Measurements from ENCODE around the gene PSAP. TPM values are rescaled to one million over a fixed set of nuclear protein-coding genes. Genes with fewer than 3 reads are reported as not detected.
A peak's percentile ranks its signal among the peaks of the same experiment; 100 is the strongest.

The PSAP gene
- total RNA-seq, 1 experiment from 2014 or later: 397 TPM

GRCh38 chr10:71893258-71893815 is 42.3 kb upstream of the PSAP start (continued):
- TF ChIP-seq AFF4 (CRISPR knock-in tag; IDR thresholded peaks at IDR 0.05; ENCODE audit: borderline replicate concordance): no peak

DNA sequence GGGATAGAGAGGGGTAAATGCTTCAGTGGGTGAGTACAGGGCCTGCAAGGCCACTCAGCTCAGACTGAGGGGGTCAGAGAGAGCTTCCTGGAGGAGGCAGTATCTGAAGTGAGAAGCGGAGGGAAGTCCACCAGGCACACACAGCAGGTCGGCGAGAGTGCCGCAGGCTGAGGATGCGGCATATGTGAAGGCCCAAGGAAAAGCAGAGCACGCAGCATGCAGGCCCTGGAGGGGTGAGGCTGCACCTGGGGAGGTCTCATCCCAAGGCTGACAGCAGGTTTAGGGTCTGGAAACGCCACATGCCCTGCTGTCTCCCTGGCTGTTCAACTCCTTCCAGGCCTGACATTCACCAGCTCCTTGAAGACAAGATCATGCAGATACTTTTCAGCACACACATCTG is 40.4 kb upstream of the PSAP start:
- H3K36me3 Mint-ChIP-seq: no peaks in the 10 kb centered on the region
- H3K9me3 Mint-ChIP-seq: no peaks in the 10 kb centered on the region
- no peak for TF ChIP-seq ATF3 (CRISPR knock-in tag; conservative IDR thresholded peaks at IDR 0.05)
- TF ChIP-seq HMGA2 (CRISPR knock-in tag; IDR thresholded peaks at IDR 0.05): no peak
- TF ChIP-seq ZNF425 (CRISPR knock-in tag; conservative IDR thresholded peaks at IDR 0.05): no peak
- TF ChIP-seq NFE2L1 (CRISPR knock-in tag; IDR thresholded peaks at IDR 0.05): no peak
- TF ChIP-seq, protein P1, sequence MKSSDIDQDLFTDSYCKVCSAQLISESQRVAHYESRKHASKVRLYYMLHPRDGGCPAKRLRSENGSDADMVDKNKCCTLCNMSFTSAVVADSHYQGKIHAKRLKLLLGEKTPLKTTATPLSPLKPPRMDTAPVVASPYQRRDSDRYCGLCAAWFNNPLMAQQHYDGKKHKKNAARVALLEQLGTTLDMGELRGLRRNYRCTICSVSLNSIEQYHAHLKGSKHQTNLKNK (CRISPR knock-in tag; IDR thresholded peaks at IDR 0.05): no peak
- TF ChIP-seq EMX1 (CRISPR knock-in tag; IDR thresholded peaks at IDR 0.05): no peak
- no peak for ATAC-seq
- peaks cover 9% of the 10 kb centered on the region for H3K4me1 Mint-ChIP-seq
- no peak overlapping the region for H3K27ac Mint-ChIP-seq
- H3K27me3 Mint-ChIP-seq (ENCODE audit: low read depth): peaks cover 44% of the 10 kb centered on the region
- ChIA-PET POLR2A (no interaction called here), CTCF (interaction anchor here (0.6 to 1.7 kb wide), 3 partner anchors 54 to 157 kb away, joined by 3 to 5 read pairs (median 5); no protein-coding TSS in a partner anchor)
- no peak overlapping the region for H3K4me3 Mint-ChIP-seq
- DNase-seq (ENCODE audit: low spot score): no peak

DNA sequence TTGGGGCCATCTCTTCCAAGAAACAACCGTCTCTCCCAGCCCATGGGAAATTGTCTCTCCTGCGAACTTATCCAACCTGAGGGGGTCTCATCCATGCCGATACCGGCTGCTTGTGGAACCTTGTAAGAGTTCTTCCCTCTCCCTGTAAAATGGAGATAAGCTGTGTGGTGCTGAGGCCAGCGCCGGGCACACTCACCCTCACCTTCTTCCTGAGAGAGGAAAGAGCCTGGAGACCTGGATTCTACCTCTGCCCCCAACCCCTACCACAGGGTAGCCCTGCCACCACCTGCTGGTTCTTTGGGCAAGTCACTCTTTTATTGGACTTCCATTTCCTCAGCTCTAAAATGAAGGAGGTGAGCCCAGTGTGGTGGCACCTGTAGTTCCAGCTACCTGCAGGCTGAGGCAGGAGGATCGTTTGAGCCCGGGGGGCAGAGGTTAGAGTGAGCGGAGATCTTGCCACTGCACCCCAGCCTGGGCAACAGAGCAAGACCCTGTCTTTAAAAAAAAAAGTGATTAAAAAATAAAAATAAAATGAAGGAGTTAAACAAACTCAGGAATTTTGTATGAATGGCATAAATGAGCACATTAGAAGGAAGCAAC is 38.4 kb upstream of the PSAP start:
- peaks cover 44% of the 10 kb centered on the region for H3K27me3 Mint-ChIP-seq (ENCODE audit: low read depth)
- no peak overlapping the region for H3K27ac Mint-ChIP-seq
- no peaks in the 10 kb centered on the region for H3K9me3 Mint-ChIP-seq
- ChIA-PET CTCF (interaction anchor here (0.7 to 2.4 kb wide), 5 partner anchors 38 to 159 kb away, joined by 3 to 8 read pairs (median 5); partner anchors contain the start of gene PSAP), POLR2A (no interaction called here)
- H3K4me3 Mint-ChIP-seq: peak overlapping the region; percentile 73
- ATAC-seq: peak; percentile 40
- TF ChIP-seq JUN (CRISPR knock-in tag; IDR thresholded peaks at IDR 0.05) (no peak), ZNF121 (CRISPR knock-in tag; IDR thresholded peaks at IDR 0.05) (peak; percentile 39; the same call in 1 of the 2 replicates)
- H3K4me1 Mint-ChIP-seq: peaks cover 9% of the 10 kb centered on the region
- no peaks in the 10 kb centered on the region for H3K36me3 Mint-ChIP-seq
- no peak for DNase-seq (ENCODE audit: low spot score)

DNA sequence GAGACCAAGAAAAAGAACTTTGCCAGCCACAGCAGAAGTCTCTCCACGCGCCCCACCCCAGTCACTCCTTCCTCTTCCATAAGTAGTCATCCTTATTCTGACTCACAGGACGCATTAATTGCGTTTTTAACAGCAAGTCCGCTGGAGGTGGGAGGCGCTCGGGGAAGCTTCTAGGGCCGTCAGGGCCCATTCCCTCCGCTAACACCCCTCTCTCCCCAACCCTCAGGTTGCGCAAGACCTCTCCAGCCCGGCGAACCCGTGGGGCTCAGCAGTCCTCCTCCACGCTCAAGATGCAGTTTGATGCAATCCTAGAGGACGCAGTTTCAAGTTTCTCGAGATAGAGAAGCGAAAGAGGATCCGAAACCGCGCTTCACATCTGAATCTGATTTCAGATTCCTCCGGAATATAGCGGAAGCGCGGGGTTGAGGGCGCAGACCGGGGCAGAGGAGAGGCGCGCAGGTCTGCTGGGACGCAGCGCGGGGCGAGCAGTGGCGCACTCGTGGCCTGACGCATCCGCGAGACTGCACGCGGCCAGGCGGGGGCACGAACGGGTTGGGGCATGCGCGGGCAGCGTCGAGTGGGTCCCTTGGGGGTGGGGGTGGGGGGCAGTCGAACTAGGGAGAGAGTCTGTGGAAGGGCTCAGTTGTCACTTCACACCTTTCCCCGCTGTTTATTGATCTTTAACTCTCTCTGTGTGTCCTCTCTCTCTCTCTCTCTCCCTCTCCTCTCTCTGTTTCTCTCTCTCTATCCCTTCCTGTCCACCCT is 37.8 kb upstream of the PSAP start:
- Mint-ChIP-seq H3K9me3 (no peaks in the 10 kb centered on the region), H3K36me3 (no peaks in the 10 kb centered on the region), H3K4me1 (peaks cover 9% of the 10 kb centered on the region), H3K27ac (no peak overlapping the region), H3K4me3 (peak overlapping the region; percentile 73), H3K27me3 (ENCODE audit: low read depth) (peaks cover 44% of the 10 kb centered on the region)
- ATAC-seq (peak; percentile 83), DNase-seq (ENCODE audit: low spot score) (peak; percentile 56)
- POLR2A ChIA-PET: interaction anchor here (0.6 kb wide), 1 partner anchor 135 kb away, joined by 5 read pairs; no protein-coding TSS in a partner anchor
- CTCF ChIA-PET: interaction anchor here (0.7 to 2.4 kb wide), 6 partner anchors 8 to 160 kb away, joined by 3 to 8 read pairs (median 6); partner anchors contain the start of gene PSAP
- TF ChIP-seq, protein P2, sequence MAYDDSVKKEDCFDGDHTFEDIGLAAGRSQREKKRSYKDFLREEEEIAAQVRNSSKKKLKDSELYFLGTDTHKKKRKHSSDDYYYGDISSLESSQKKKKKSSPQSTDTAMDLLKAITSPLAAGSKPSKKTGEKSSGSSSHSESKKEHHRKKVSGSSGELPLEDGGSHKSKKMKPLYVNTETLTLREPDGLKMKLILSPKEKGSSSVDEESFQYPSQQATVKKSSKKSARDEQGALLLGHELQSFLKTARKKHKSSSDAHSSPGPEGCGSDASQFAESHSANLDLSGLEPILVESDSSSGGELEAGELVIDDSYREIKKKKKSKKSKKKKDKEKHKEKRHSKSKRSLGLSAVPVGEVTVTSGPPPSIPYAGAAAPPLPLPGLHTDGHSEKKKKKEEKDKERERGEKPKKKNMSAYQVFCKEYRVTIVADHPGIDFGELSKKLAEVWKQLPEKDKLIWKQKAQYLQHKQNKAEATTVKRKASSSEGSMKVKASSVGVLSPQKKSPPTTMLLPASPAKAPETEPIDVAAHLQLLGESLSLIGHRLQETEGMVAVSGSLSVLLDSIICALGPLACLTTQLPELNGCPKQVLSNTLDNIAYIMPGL (CRISPR knock-in tag; IDR thresholded peaks at IDR 0.05): 0 out of 2 replicates have a peak, but pooled peaks have one; percentile 26
- peak; percentile 61; the same call in 1 of the 2 replicates for TF ChIP-seq FOXP1 (CRISPR knock-in tag; IDR thresholded peaks at IDR 0.05; ENCODE audit: borderline replicate concordance)
- TF ChIP-seq, protein P3, sequence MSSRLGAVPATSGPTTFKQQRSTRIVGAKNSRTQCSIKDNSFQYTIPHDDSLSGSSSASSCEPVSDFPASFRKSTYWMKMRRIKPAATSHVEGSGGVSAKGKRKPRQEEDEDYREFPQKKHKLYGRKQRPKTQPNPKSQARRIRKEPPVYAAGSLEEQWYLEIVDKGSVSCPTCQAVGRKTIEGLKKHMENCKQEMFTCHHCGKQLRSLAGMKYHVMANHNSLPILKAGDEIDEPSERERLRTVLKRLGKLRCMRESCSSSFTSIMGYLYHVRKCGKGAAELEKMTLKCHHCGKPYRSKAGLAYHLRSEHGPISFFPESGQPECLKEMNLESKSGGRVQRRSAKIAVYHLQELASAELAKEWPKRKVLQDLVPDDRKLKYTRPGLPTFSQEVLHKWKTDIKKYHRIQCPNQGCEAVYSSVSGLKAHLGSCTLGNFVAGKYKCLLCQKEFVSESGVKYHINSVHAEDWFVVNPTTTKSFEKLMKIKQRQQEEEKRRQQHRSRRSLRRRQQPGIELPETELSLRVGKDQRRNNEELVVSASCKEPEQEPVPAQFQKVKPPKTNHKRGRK (CRISPR knock-in tag; IDR thresholded peaks at IDR 0.05; ENCODE audit: borderline replicate concordance): no peak
- TF ChIP-seq, protein P4, sequence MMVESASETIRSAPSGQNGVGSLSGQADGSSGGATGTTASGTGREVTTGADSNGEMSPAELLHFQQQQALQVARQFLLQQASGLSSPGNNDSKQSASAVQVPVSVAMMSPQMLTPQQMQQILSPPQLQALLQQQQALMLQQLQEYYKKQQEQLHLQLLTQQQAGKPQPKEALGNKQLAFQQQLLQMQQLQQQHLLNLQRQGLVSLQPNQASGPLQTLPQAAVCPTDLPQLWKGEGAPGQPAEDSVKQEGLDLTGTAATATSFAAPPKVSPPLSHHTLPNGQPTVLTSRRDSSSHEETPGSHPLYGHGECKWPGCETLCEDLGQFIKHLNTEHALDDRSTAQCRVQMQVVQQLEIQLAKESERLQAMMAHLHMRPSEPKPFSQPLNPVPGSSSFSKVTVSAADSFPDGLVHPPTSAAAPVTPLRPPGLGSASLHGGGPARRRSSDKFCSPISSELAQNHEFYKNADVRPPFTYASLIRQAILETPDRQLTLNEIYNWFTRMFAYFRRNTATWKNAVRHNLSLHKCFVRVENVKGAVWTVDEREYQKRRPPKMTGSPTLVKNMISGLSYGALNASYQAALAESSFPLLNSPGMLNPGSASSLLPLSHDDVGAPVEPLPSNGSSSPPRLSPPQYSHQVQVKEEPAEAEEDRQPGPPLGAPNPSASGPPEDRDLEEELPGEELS (CRISPR knock-in tag; IDR thresholded peaks at IDR 0.05): peak; percentile 20; the same call in 1 of the 2 replicates
- no peak for TF ChIP-seq TEAD1 (CRISPR knock-in tag; IDR thresholded peaks at IDR 0.05)
